ENCODE data around the gene ACOT6.
"Not testable (repeated sequence)": the region's sequence is repeated elsewhere in the genome, so short reads cannot be mapped to it uniquely, and the experiment has no call there.

- not testable (repeated sequence) for TF ChIP-seq RCOR1 (IDR thresholded peaks at IDR 0.05; ENCODE audit: insufficient replicate concordance, low read length); CHD1 (IDR thresholded peaks at IDR 0.05; ENCODE audit: low read depth, low read length); CTCF (conservative IDR thresholded peaks at IDR 0.05; ENCODE audit: low read depth, low read length); POLR2A (IDR thresholded peaks at IDR 0.05; ENCODE audit: low read depth, low read length)
Observed at GRCh38 chr14:73590673-73591004, 21.7 kb upstream of the ACOT6 start.

All from IMR-90 (cell line).